ENCODE results near the gene LCE7A.

- TF ChIP-seq CTCF (optimal IDR thresholded peaks at IDR 0.05 in 1 of 3, IDR thresholded peaks at IDR 0.05 in 1 of 3, conservative IDR thresholded peaks at IDR 0.05 in 1 of 3; ENCODE audit: extremely low read depth in 1 of 3, insufficient read depth in 2 of 3, low read length in 3 of 3) (no peak), EZH2 (IDR thresholded peaks at IDR 0.05; ENCODE audit: low read length) (no peak)
Measured at GRCh38 chr1:152907686-152908601, 48.1 kb downstream of the LCE7A start, which contains the start of gene IVL.
